Neural crest cell (in vitro differentiated cells): ENCODE data around the gene EMC10. TPM values are rescaled to one million over a fixed set of nuclear protein-coding genes. Genes with fewer than 3 reads are reported as not detected.
A peak's percentile ranks its signal among the peaks of the same experiment; 100 is the strongest.
"Not testable (repeated sequence)": the region's sequence is repeated elsewhere in the genome, so short reads cannot be mapped to it uniquely, and the experiment has no call there.

Experiments
- DNase-seq: peaks from one replicate; pipeline ENCODE4 v3.0.0; 2021; ENCODE audit warnings: low read depth, mixed read lengths, low spot score
- H3K27ac Mint-ChIP-seq: one replicate; pipeline ENCODE4 v1.8.0; 2021; ENCODE audit warnings: mild to moderate bottlenecking, mixed read lengths; ENCODE audit not compliant: unreplicated experiment
- H3K27me3 Mint-ChIP-seq: 2 replicates; pipeline ENCODE4 v1.8.0; 2021; ENCODE audit warnings: low read depth, mild to moderate bottlenecking, mixed read lengths
- H3K36me3 Mint-ChIP-seq: 2 replicates; pipeline ENCODE4 v1.8.0; 2021; ENCODE audit warnings: low read depth, mild to moderate bottlenecking, mixed read lengths
- H3K4me1 Mint-ChIP-seq: 2 replicates; pipeline ENCODE4 v1.8.0; 2021; ENCODE audit warnings: mixed read lengths
- H3K4me3 Mint-ChIP-seq: one replicate; pipeline ENCODE4 v1.8.0; 2021; ENCODE audit warnings: mild to moderate bottlenecking, mixed read lengths
- H3K9me3 Mint-ChIP-seq: 2 replicates; pipeline ENCODE4 v1.8.0; 2021; ENCODE audit warnings: mixed read lengths
- CTCF ChIP-seq: fragments of 200-600 bp; sonication (generic); conservative IDR thresholded peaks from 2 replicates; pipeline ENCODE4 v1.5.0; 2021; ENCODE audit warnings: antibody characterized with exemption, mild to moderate bottlenecking
- total RNA-seq: library from RNA; stranded (reverse); gene quantifications from 2 replicates; pipeline ENCODE4 v1.2.1, GENCODE V29; 2021

EMC10 gene
- total RNA-seq, 1 donor from 2014 or later: 129 TPM

GRCh38 chr19:50517704-50518075, 41.4 kb downstream of the EMC10 start:
- Mint-ChIP-seq H3K27ac (no peak overlapping the region), H3K9me3 (no peaks in the 10 kb centered on the region), H3K4me1 (peaks cover 14% of the 10 kb centered on the region), H3K27me3 (no peaks in the 10 kb centered on the region), H3K36me3 (peaks cover 7% of the 10 kb centered on the region), H3K4me3 (no peak overlapping the region)
- no peak for TF ChIP-seq CTCF
- DNase-seq: no peak

GRCh38 chr19:50518091-50519005, 42.0 kb downstream of the EMC10 start:
- peaks cover 8% of the 10 kb centered on the region for H3K4me1 Mint-ChIP-seq
- no peak overlapping the region for H3K27ac Mint-ChIP-seq
- peak; percentile 37 for TF ChIP-seq CTCF
- H3K9me3 Mint-ChIP-seq: no peaks in the 10 kb centered on the region
- no peak overlapping the region for H3K4me3 Mint-ChIP-seq
- no peaks in the 10 kb centered on the region for H3K27me3 Mint-ChIP-seq
- DNase-seq: no peak
- H3K36me3 Mint-ChIP-seq: peaks cover 7% of the 10 kb centered on the region

- no peak overlapping the region for H3K27ac Mint-ChIP-seq
- no peaks in the 10 kb centered on the region for H3K9me3 Mint-ChIP-seq
Observed at GRCh38 chr19:50519006-50519575, 42.8 kb downstream of the EMC10 start.

GRCh38 chr19:50520822-50521465, 44.6 kb downstream of the EMC10 start:
- H3K4me3 Mint-ChIP-seq: no peak overlapping the region
- no peak for DNase-seq
- TF ChIP-seq CTCF: no peak
- H3K27ac Mint-ChIP-seq: no peak overlapping the region
- no peaks in the 10 kb centered on the region for H3K27me3 Mint-ChIP-seq
- H3K9me3 Mint-ChIP-seq: no peaks in the 10 kb centered on the region
- H3K36me3 Mint-ChIP-seq: peaks cover 7% of the 10 kb centered on the region
- H3K4me1 Mint-ChIP-seq: no peaks in the 10 kb centered on the region

More at GRCh38 chr19:50519006-50519575, 42.8 kb downstream of the EMC10 start:
- Mint-ChIP-seq H3K36me3 (peaks cover 7% of the 10 kb centered on the region), H3K4me3 (no peak overlapping the region), H3K27me3 (no peaks in the 10 kb centered on the region), H3K4me1 (peaks cover 4% of the 10 kb centered on the region)
- no peak for TF ChIP-seq CTCF
- DNase-seq: no peak

GRCh38 chr19:50522881-50523280, 46.6 kb downstream of the EMC10 start:
- Mint-ChIP-seq H3K4me1 (no peaks in the 10 kb centered on the region), H3K36me3 (peaks cover 7% of the 10 kb centered on the region), H3K4me3 (no peak overlapping the region), H3K9me3 (no peaks in the 10 kb centered on the region), H3K27ac (no peak overlapping the region), H3K27me3 (no peaks in the 10 kb centered on the region)
- no peak for DNase-seq
- TF ChIP-seq CTCF: no peak

- not testable (repeated sequence) for H3K27me3 Mint-ChIP-seq, H3K27ac Mint-ChIP-seq, H3K9me3 Mint-ChIP-seq, DNase-seq, H3K4me3 Mint-ChIP-seq
- H3K36me3 Mint-ChIP-seq: peaks cover 11% of the 10 kb centered on the region
- peaks cover 13% of the 10 kb centered on the region for H3K4me1 Mint-ChIP-seq
Observed at GRCh38 chr19:50528052-50528451, 51.7 kb downstream of the EMC10 start.
